ENCODE results near the gene RBM42. TPM values are rescaled to one million over a fixed set of nuclear protein-coding genes. Genes with fewer than 3 reads are reported as not detected.

Gene RBM42
- total and polyA plus RNA-seq, 4 donors, result 18.1 to 76.5 (median 64.3) TPM

GRCh38 chr19:35665157-35665556 lies 36.3 kb downstream of the RBM42 start:
- Histone ChIP-seq H3K27me3 (ENCODE audit: control insufficient read depth, insufficient read depth, low read length) (peaks cover 4% of the 10 kb centered on the region), H3K4me3 (ENCODE audit: low read depth, low read length) (no peak overlapping the region), H3K36me3 (ENCODE audit: control insufficient read depth, insufficient read depth, low read length) (peaks cover 24% of the 10 kb centered on the region), H3K4me1 (ENCODE audit: control insufficient read depth, insufficient read depth, low read length) (no peaks in the 10 kb centered on the region), H3K27ac (ENCODE audit: low read depth, low read length) (no peak overlapping the region), H3K9me3 (ENCODE audit: control insufficient read depth, insufficient read depth, low read length) (no peaks in the 10 kb centered on the region)
- WGBS (ENCODE audit: insufficient coverage), result 95% methylated on average over 24 of the region's 24 CpGs
- DNase-seq (ENCODE audit: low read depth in 4 of 6, low spot score in 6 of 6), result no peak

- 93% methylated on average over 5 of the region's 7 CpGs for WGBS (ENCODE audit: insufficient coverage)
- H3K4me1 ChIP-seq (ENCODE audit: control insufficient read depth, insufficient read depth, low read length), result no peaks in the 10 kb centered on the region
- peaks cover 20% of the 10 kb centered on the region for H3K36me3 ChIP-seq (ENCODE audit: control insufficient read depth, insufficient read depth, low read length)
- peaks cover 4% of the 10 kb centered on the region for H3K27me3 ChIP-seq (ENCODE audit: control insufficient read depth, insufficient read depth, low read length)
- H3K4me3 ChIP-seq (ENCODE audit: low read depth, low read length), result no peak overlapping the region
- H3K9me3 ChIP-seq (ENCODE audit: control insufficient read depth, insufficient read depth, low read length), result no peaks in the 10 kb centered on the region
- H3K27ac ChIP-seq (ENCODE audit: low read depth, low read length), result no peak overlapping the region
- no peak for DNase-seq (ENCODE audit: low read depth in 4 of 6, low spot score in 6 of 6)
Observed at GRCh38 chr19:35665604-35666003, 36.8 kb downstream of the RBM42 start.

- no peak within 1 kb of the TSS for H3K4me3 ChIP-seq (ENCODE audit: low read depth, low read length)
- peaks cover 6% of the 10 kb centered on the region for H3K27me3 ChIP-seq (ENCODE audit: control insufficient read depth, insufficient read depth, low read length)
- DNase-seq (ENCODE audit: low read depth in 4 of 6, low spot score in 6 of 6), result no peak
- H3K4me1 ChIP-seq (ENCODE audit: control insufficient read depth, insufficient read depth, low read length), result no peaks in the 10 kb centered on the region
- no peaks in the 10 kb centered on the region for H3K9me3 ChIP-seq (ENCODE audit: control insufficient read depth, insufficient read depth, low read length)
- no peak within 1 kb of the TSS for H3K27ac ChIP-seq (ENCODE audit: low read depth, low read length)
- H3K36me3 ChIP-seq (ENCODE audit: control insufficient read depth, insufficient read depth, low read length), result peaks cover 14% of the 10 kb centered on the region
- WGBS (ENCODE audit: insufficient coverage), result 75% methylated on average over 16 of the region's 16 CpGs
Observed at GRCh38 chr19:35666251-35666913, 37.5 kb downstream of the RBM42 start, which contains the start of gene UPK1A. UPK1A (plus strand) TSS chr19:35666517; CDS start chr19:35666813, 296 bp downstream.

GRCh38 chr19:35669566-35669965 lies 40.7 kb downstream of the RBM42 start:
- H3K27ac ChIP-seq (ENCODE audit: low read depth, low read length), result no peak overlapping the region
- no peak for DNase-seq (ENCODE audit: low read depth in 4 of 6, low spot score in 6 of 6)
- WGBS (ENCODE audit: insufficient coverage), result 72% methylated on average over 5 of the region's 6 CpGs
- H3K27me3 ChIP-seq (ENCODE audit: control insufficient read depth, insufficient read depth, low read length), result peaks cover 24% of the 10 kb centered on the region
- H3K36me3 ChIP-seq (ENCODE audit: control insufficient read depth, insufficient read depth, low read length), result peaks cover 8% of the 10 kb centered on the region
- no peak overlapping the region for H3K4me3 ChIP-seq (ENCODE audit: low read depth, low read length)
- peaks cover 7% of the 10 kb centered on the region for H3K4me1 ChIP-seq (ENCODE audit: control insufficient read depth, insufficient read depth, low read length)
- no peaks in the 10 kb centered on the region for H3K9me3 ChIP-seq (ENCODE audit: control insufficient read depth, insufficient read depth, low read length)

GRCh38 chr19:35669974-35670373 lies 41.1 kb downstream of the RBM42 start:
- Histone ChIP-seq H3K27me3 (ENCODE audit: control insufficient read depth, insufficient read depth, low read length) (peaks cover 24% of the 10 kb centered on the region), H3K4me3 (ENCODE audit: low read depth, low read length) (no peak overlapping the region), H3K36me3 (ENCODE audit: control insufficient read depth, insufficient read depth, low read length) (peaks cover 8% of the 10 kb centered on the region), H3K9me3 (ENCODE audit: control insufficient read depth, insufficient read depth, low read length) (no peaks in the 10 kb centered on the region), H3K4me1 (ENCODE audit: control insufficient read depth, insufficient read depth, low read length) (peaks cover 7% of the 10 kb centered on the region), H3K27ac (ENCODE audit: low read depth, low read length) (no peak overlapping the region)
- WGBS (ENCODE audit: insufficient coverage), result 65% methylated on average over 4 of the region's 4 CpGs
- DNase-seq (ENCODE audit: low read depth in 4 of 6, low spot score in 6 of 6), result no peak

GRCh38 chr19:35670686-35671085 lies 41.9 kb downstream of the RBM42 start:
- no peak overlapping the region for H3K4me3 ChIP-seq (ENCODE audit: low read depth, low read length)
- H3K27me3 ChIP-seq (ENCODE audit: control insufficient read depth, insufficient read depth, low read length), result peaks cover 24% of the 10 kb centered on the region
- no CpG with 5 or more reads among the region's 1 CpG for WGBS (ENCODE audit: insufficient coverage)

GRCh38 chr19:35671818-35672217 lies 43.0 kb downstream of the RBM42 start:
- peak in 1 of 6 donors; percentile 6 for DNase-seq (ENCODE audit: low read depth in 4 of 6, low spot score in 6 of 6)
- 73% methylated on average over 2 of the region's 3 CpGs for WGBS (ENCODE audit: insufficient coverage)

More at GRCh38 chr19:35670686-35671085, 41.9 kb downstream of the RBM42 start:
- Histone ChIP-seq H3K27ac (ENCODE audit: low read depth, low read length) (no peak overlapping the region), H3K9me3 (ENCODE audit: control insufficient read depth, insufficient read depth, low read length) (no peaks in the 10 kb centered on the region), H3K36me3 (ENCODE audit: control insufficient read depth, insufficient read depth, low read length) (peaks cover under 1% of the 10 kb centered on the region), H3K4me1 (ENCODE audit: control insufficient read depth, insufficient read depth, low read length) (peaks cover 7% of the 10 kb centered on the region)
- DNase-seq (ENCODE audit: low read depth in 4 of 6, low spot score in 6 of 6), result no peak

GRCh38 chr19:35673121-35673804 lies 44.4 kb downstream of the RBM42 start:
- H3K27me3 ChIP-seq (ENCODE audit: control insufficient read depth, insufficient read depth, low read length), result peaks cover 24% of the 10 kb centered on the region
- no peaks in the 10 kb centered on the region for H3K36me3 ChIP-seq (ENCODE audit: control insufficient read depth, insufficient read depth, low read length)
- H3K4me1 ChIP-seq (ENCODE audit: control insufficient read depth, insufficient read depth, low read length), result peaks cover 7% of the 10 kb centered on the region
- no peaks in the 10 kb centered on the region for H3K9me3 ChIP-seq (ENCODE audit: control insufficient read depth, insufficient read depth, low read length)
- H3K27ac ChIP-seq (ENCODE audit: low read depth, low read length), result no peak overlapping the region
- no peak overlapping the region for H3K4me3 ChIP-seq (ENCODE audit: low read depth, low read length)
- DNase-seq (ENCODE audit: low read depth in 4 of 6, low spot score in 6 of 6), result no peak
- 5% methylated on average over 35 of the region's 39 CpGs for WGBS (ENCODE audit: insufficient coverage)

More at GRCh38 chr19:35671818-35672217, 43.0 kb downstream of the RBM42 start:
- Histone ChIP-seq H3K36me3 (ENCODE audit: control insufficient read depth, insufficient read depth, low read length) (no peaks in the 10 kb centered on the region), H3K4me1 (ENCODE audit: control insufficient read depth, insufficient read depth, low read length) (peaks cover 7% of the 10 kb centered on the region), H3K27me3 (ENCODE audit: control insufficient read depth, insufficient read depth, low read length) (peaks cover 24% of the 10 kb centered on the region), H3K4me3 (ENCODE audit: low read depth, low read length) (no peak overlapping the region), H3K9me3 (ENCODE audit: control insufficient read depth, insufficient read depth, low read length) (no peaks in the 10 kb centered on the region), H3K27ac (ENCODE audit: low read depth, low read length) (no peak overlapping the region)

GRCh38 chr19:35675589-35676140 lies 46.8 kb downstream of the RBM42 start:
- Histone ChIP-seq H3K36me3 (ENCODE audit: control insufficient read depth, insufficient read depth, low read length) (no peaks in the 10 kb centered on the region), H3K4me1 (ENCODE audit: control insufficient read depth, insufficient read depth, low read length) (peaks cover 7% of the 10 kb centered on the region), H3K27me3 (ENCODE audit: control insufficient read depth, insufficient read depth, low read length) (peaks cover 19% of the 10 kb centered on the region), H3K9me3 (ENCODE audit: control insufficient read depth, insufficient read depth, low read length) (no peaks in the 10 kb centered on the region), H3K27ac (ENCODE audit: low read depth, low read length) (no peak overlapping the region), H3K4me3 (ENCODE audit: low read depth, low read length) (no peak overlapping the region)
- WGBS (ENCODE audit: insufficient coverage), result 78% methylated on average over 15 of the region's 15 CpGs
- DNase-seq (ENCODE audit: low read depth in 4 of 6, low spot score in 6 of 6), result no peak

All from spinal cord (tissue), 10 donors.